Sigmoid colon (tissue), 7 donors: ENCODE data around the gene TAF8. TPM values are rescaled to one million over a fixed set of nuclear protein-coding genes. Genes with fewer than 3 reads are reported as not detected.

Source experiments
- DNase-seq: peaks from one replicate; pipeline ENCODE4 v3.0.0-alpha.2; 2019
- H3K27ac ChIP-seq, 4 donors: fragments of 200-600 bp; sonication (generic); one replicate each; pipeline ENCODE4 v1.5.1; 2016 to 2019; ENCODE audit warnings: mild to moderate bottlenecking in 1 of 4
- H3K27me3 ChIP-seq, 3 donors: fragments of 200-600 bp; sonication (generic); one replicate each; pipeline ENCODE4 v1.5.1; 2019; ENCODE audit warnings: mild to moderate bottlenecking in 1 of 3
- H3K36me3 ChIP-seq, 4 donors: fragments of 200-600 bp; sonication (generic); one replicate each; pipeline ENCODE4 v1.5.1; 2016 to 2019
- H3K4me1 ChIP-seq, 4 donors: fragments of 200-600 bp; sonication (generic); one replicate each; pipeline ENCODE4 v1.5.1; 2017 to 2019
- H3K4me3 ChIP-seq, 4 donors: fragments of 200-600 bp; sonication (generic); one replicate each; pipeline ENCODE4 v1.5.1; 2017 to 2019; ENCODE audit warnings: mild to moderate bottlenecking in 2 of 4, moderate library complexity in 1 of 4
- H3K9me3 ChIP-seq, 4 donors: fragments of 200-600 bp in 3 of 4; sonication (generic) in 3 of 4; one replicate each; pipeline versions ENCODE4 v1.5.1 to v1.6.1; 2013 to 2019
- CTCF ChIP-seq, 4 experiments: fragments of 450-650 bp in 3 of 4; fragments of 200-600 bp in 1 of 4; IDR thresholded peaks; one replicate each; pipeline ENCODE4 v1.5.1; 2016 to 2019; ENCODE audit warnings: antibody characterized with exemption in 4 of 4, mild to moderate bottlenecking in 3 of 4, moderate library complexity in 2 of 4
- EP300 ChIP-seq, 4 donors: sonication (generic); formaldehyde crosslinking; IDR thresholded peaks; one replicate each; pipeline ENCODE4 v1.6.1; 2017; ENCODE audit warnings: antibody characterized with exemption in 4 of 4
- POLR2A ChIP-seq, 2 donors: fragments of 450-650 bp; IDR thresholded peaks; one replicate each; pipeline ENCODE4 v1.6.1; 2016; ENCODE audit warnings: antibody characterized with exemption in 2 of 2, mild to moderate bottlenecking in 2 of 2, moderate library complexity in 2 of 2
- POLR2AphosphoS5 ChIP-seq, 4 donors: sonication (generic); formaldehyde crosslinking; IDR thresholded peaks; one replicate each; pipeline ENCODE4 v1.6.1; 2017; ENCODE audit warnings: antibody characterized with exemption in 4 of 4
- WGBS, 2 donors: extraction: QIAGEN DNeasy Blood & Tissue Kit; methylation state at CpG; one replicate each; pipeline ENCODE4 v1.1.7; 2013; 5-methylcytosine and 5-hydroxymethylcytosine counted together
- intact Hi-C: fragments of 100-400 bp; cut with DNase I; formaldehyde crosslinking; loops from one replicate; pipeline ENCODE4 v1.15.1; 2023
- polyA plus RNA-seq, 3 donors: library from polyadenylated mRNA; stranded (reverse); fragments of 200-250 nt; gene quantifications; one replicate each; pipeline ENCODE4 v1.2.3, GENCODE V29; 2013
- total RNA-seq, 4 donors: library from RNA; depleted of rRNA; stranded (reverse); fragments of >200 nt; gene quantifications; one replicate each; pipeline ENCODE4 v1.1.0, GENCODE V29; 2016
- donor health status: healthy with polysubstance abuse.
- donor health status: Bipolar disorder and iron deficiency.
- donor health status: healthy.

Gene TAF8
- total and polyA plus RNA-seq, 7 donors: 4.9 to 30.7 (median 20.3) TPM

DNA sequence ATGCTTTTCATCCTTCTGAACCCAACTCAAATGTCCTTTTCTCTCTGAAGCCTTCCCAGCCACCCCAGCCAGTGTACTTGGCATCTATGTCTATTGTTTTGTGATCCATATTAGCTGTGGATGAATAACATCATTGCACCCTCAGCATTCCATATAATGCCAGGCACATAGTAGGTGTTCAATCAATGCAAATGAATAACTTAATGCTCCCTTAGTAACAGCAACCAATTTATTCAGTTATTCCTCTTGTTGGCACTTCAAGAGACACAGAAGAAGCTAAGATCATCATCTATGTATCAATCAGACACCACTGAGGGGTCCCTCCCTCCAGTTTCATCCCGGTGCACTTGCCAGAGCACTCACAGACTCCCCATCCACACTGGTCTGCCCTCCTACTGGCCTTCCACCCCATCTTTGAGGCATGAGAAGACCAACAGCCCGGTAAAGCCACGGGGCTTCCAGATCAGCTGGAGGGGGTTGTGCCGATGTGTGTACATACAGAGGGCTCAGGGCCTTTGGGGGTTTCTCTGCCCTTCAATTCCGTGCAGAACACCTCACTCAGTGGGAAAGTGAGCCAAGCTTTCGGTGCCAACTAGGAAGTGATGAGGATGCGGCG, 2.4 kb upstream of the TAF8 start:
- TF ChIP-seq POLR2AphosphoS5 (IDR thresholded peaks at IDR 0.05): no peak
- TF ChIP-seq CTCF (IDR thresholded peaks at IDR 0.05): no peak
- no peak for TF ChIP-seq EP300 (IDR thresholded peaks at IDR 0.05)
- TF ChIP-seq POLR2A (IDR thresholded peaks at IDR 0.05): no peak
- H3K4me1 ChIP-seq: peaks cover 0 to 86% (median 83%) of the 10 kb centered on the region in 4 donors
- H3K4me3 ChIP-seq: peak overlapping the region; percentile 65 to 89 (median 74)
- peak; percentile 72 for DNase-seq
- peaks cover 0 to 10% (median 4%) of the 10 kb centered on the region in 4 donors for H3K36me3 ChIP-seq
- no peaks in the 10 kb centered on the region for H3K9me3 ChIP-seq
- no peaks in the 10 kb centered on the region for H3K27me3 ChIP-seq
- peak overlapping the region; percentile 79 to 96 (median 93) for H3K27ac ChIP-seq
- intact Hi-C loops: loop anchor here (5.0 kb wide), 1 partner anchor 1124 kb away; the partner anchor contains the start of gene SRF
- 2 to 4% methylated on average over 8 of the region's 8 CpGs for WGBS, 2 donors

GRCh38 chr6:42049116-42049809, 1.1 kb upstream of the TAF8 start:
- intact Hi-C loops: loop anchor here (5.0 kb wide), 1 partner anchor 1123 kb away; the partner anchor contains the start of gene SRF
- Histone ChIP-seq H3K9me3 (no peaks in the 10 kb centered on the region), H3K27ac (peak overlapping the region; percentile 79 to 96 (median 93)), H3K36me3 (peaks cover 0 to 23% (median 7%) of the 10 kb centered on the region in 4 donors), H3K4me1 (peaks cover 0 to 79% (median 70%) of the 10 kb centered on the region in 4 donors), H3K4me3 (peak overlapping the region; percentile 65 to 89 (median 74)), H3K27me3 (no peaks in the 10 kb centered on the region)
- peak; percentile 70 for DNase-seq
- TF ChIP-seq POLR2A (IDR thresholded peaks at IDR 0.05) (no peak), EP300 (IDR thresholded peaks at IDR 0.05) (no peak), POLR2AphosphoS5 (IDR thresholded peaks at IDR 0.05) (no peak), CTCF (IDR thresholded peaks at IDR 0.05) (no peak)
- WGBS, 2 donors: 56 to 57% methylated on average over 36 of the region's 36 CpGs

GRCh38 chr6:42049948-42050296, 402 bp upstream of the TAF8 start:
- Histone ChIP-seq H3K36me3 (peaks cover 0 to 29% (median 10%) of the 10 kb centered on the region in 4 donors), H3K4me1 (peaks cover 0 to 72% (median 63%) of the 10 kb centered on the region in 4 donors), H3K4me3 (peak overlapping the region; percentile 52 to 78 (median 60)), H3K9me3 (no peaks in the 10 kb centered on the region), H3K27me3 (no peaks in the 10 kb centered on the region), H3K27ac (peak overlapping the region; percentile 79 to 96 (median 93))
- no peak for TF ChIP-seq EP300 (IDR thresholded peaks at IDR 0.05)
- no peak for TF ChIP-seq POLR2AphosphoS5 (IDR thresholded peaks at IDR 0.05)
- TF ChIP-seq CTCF (IDR thresholded peaks at IDR 0.05): no peak
- TF ChIP-seq POLR2A (IDR thresholded peaks at IDR 0.05): no peak
- 41 to 55% methylated on average over 20 of the region's 20 CpGs for WGBS, 2 donors
- intact Hi-C loops: loop anchor here (5.0 to 10.0 kb wide), 2 partner anchors 495 to 1122 kb away; partner anchors contain the start of gene SRF
- peak; percentile 83 for DNase-seq

GRCh38 chr6:42051268-42051653, 937 bp downstream of the TAF8 start:
- Histone ChIP-seq H3K9me3 (no peaks in the 10 kb centered on the region), H3K4me3 (peak overlapping the region; percentile 52 to 78 (median 60)), H3K4me1 (peaks cover 0 to 59% (median 50%) of the 10 kb centered on the region in 4 donors), H3K27ac (peak overlapping the region; percentile 79 to 96 (median 93)), H3K36me3 (peaks cover 12 to 42% (median 23%) of the 10 kb centered on the region in 4 donors), H3K27me3 (no peaks in the 10 kb centered on the region)
- TF ChIP-seq EP300 (IDR thresholded peaks at IDR 0.05) (no peak), POLR2AphosphoS5 (IDR thresholded peaks at IDR 0.05) (no peak), POLR2A (IDR thresholded peaks at IDR 0.05) (no peak), CTCF (IDR thresholded peaks at IDR 0.05) (no peak)
- intact Hi-C loops: loop anchor here (10.0 kb wide), 1 partner anchor 494 kb away; no protein-coding TSS in a partner anchor
- peak; percentile 60 for DNase-seq
- 21 to 44% methylated on average over 8 of the region's 8 CpGs for WGBS, 2 donors
